MG63 (cell line): ENCODE measurements around the gene ZNF300. TPM values are rescaled to one million over a fixed set of nuclear protein-coding genes. Genes with fewer than 3 reads are reported as not detected.
"Not testable (repeated sequence)": the region's sequence is repeated elsewhere in the genome, so short reads cannot be mapped to it uniquely, and the experiment has no call there.

Experiments
- DNase-seq: peaks from one replicate; pipeline ENCODE4 v3.0.0-alpha.2; 2020
- H3K27me3 ChIP-seq: fragments of 250-450 bp; sonication (Bioruptor Pico); 2 replicates; pipeline ENCODE4 v1.5.1; 2020; ENCODE audit warnings: mild to moderate bottlenecking, moderate library complexity
- H3K36me3 ChIP-seq: fragments of 250-450 bp; sonication (Bioruptor Pico); 2 replicates; pipeline ENCODE4 v1.5.1; 2020; ENCODE audit warnings: mild to moderate bottlenecking, moderate library complexity
- H3K4me3 ChIP-seq: fragments of 250-450 bp; sonication (Bioruptor Pico); 2 replicates; pipeline ENCODE4 v1.5.1; 2020; ENCODE audit warnings: mild to moderate bottlenecking, moderate library complexity
- H3K9me3 ChIP-seq: fragments of 250-450 bp; sonication (Bioruptor Pico); 2 replicates; pipeline ENCODE4 v1.5.1; 2020; ENCODE audit warnings: mild to moderate bottlenecking, moderate library complexity
- total RNA-seq: library from RNA; depleted of rRNA; stranded (reverse); fragments of >200 nt; shearing (Covaris generic); gene quantifications from 2 replicates; pipeline ENCODE4 v1.2.3, GENCODE V29; 2014; ENCODE audit warnings: low replicate concordance; rRNA removed

The ZNF300 gene
- total RNA-seq, 1 experiment from 2014 or later, result not detected

GRCh38 chr5:150851039-150851438 is 53.7 kb downstream of the ZNF300 start:
- Histone ChIP-seq H3K36me3 (no peaks in the 10 kb centered on the region), H3K4me3 (no peak overlapping the region), H3K9me3 (peaks cover 5% of the 10 kb centered on the region), H3K27me3 (no peaks in the 10 kb centered on the region)
- DNase-seq, result no peak

GRCh38 chr5:150848271-150848670 is 56.5 kb downstream of the ZNF300 start:
- Histone ChIP-seq H3K27me3 (no peaks in the 10 kb centered on the region), H3K9me3 (peaks cover 5% of the 10 kb centered on the region; the same call in 1 of the 2 replicates), H3K4me3 (no peak overlapping the region), H3K36me3 (no peaks in the 10 kb centered on the region)
- DNase-seq, result peak; percentile 12

GRCh38 chr5:150847334-150847695 is 57.5 kb downstream of the ZNF300 start:
- Histone ChIP-seq H3K4me3 (no peak overlapping the region), H3K36me3 (no peaks in the 10 kb centered on the region), H3K9me3 (peaks cover 5% of the 10 kb centered on the region; the same call in 1 of the 2 replicates), H3K27me3 (no peaks in the 10 kb centered on the region)
- DNase-seq, result no peak

DNA sequence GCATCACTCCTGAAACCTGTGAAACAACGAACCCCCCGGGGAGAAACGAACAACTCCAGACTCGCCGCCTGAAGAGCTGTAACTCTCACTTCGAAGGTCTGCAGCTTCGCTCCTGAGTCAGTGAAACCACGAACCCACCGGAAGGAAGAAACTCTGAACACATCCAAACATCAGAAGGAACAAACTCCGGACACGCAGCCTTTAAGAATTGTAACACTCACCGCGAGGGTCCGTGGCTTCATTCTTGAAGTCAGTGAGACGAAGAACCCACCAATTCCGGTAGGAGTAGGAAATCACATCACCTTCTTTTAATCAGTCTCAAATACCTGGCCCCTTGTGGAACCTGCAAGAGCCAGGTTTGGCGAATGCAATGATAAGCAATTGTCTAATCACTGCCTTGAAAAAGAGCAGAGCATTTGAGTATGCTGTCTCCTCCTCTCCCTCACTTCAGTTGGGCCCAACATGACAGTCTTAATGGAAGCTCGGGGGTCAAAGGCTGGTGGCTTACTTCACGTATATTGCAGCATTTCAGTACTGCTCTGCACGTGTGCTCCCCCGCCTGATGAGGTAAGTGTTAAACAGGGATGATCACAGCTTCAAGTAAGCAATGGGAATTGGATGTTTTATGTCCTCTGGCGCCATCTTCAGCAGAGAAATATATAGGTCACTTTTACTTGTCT is 58.0 kb downstream of the ZNF300 start:
- DNase-seq, result peak; percentile 74
- Histone ChIP-seq H3K27me3 (no peaks in the 10 kb centered on the region), H3K36me3 (no peaks in the 10 kb centered on the region), H3K9me3 (peaks cover 5% of the 10 kb centered on the region; the same call in 1 of the 2 replicates), H3K4me3 (no peak overlapping the region)

DNA sequence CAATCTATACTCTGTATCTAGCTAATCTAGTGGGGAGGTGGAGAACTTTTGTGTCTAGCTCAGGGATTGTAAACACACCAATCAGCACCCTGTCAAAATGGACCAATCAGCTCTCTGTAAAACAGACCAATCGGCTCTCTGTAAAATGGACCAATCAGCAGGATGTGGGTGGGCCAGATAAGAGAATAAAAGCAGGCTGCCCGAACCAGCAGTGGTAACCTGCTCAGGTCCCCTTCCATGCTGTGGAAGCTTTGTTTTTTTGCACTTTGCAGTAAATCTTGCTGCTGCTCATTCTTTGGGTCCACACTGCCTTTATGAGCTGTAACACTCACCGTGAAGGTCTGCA is 58.5 kb downstream of the ZNF300 start, which contains the start of gene IRGM:
TSS of gene IRGM (plus strand) at position 214 of the 346 bp plus-strand sequence. CDS start 1,603 bp downstream, outside the sequence.
- not testable (repeated sequence) for H3K4me3 ChIP-seq, DNase-seq, H3K27me3 ChIP-seq, H3K36me3 ChIP-seq, H3K9me3 ChIP-seq

DNA sequence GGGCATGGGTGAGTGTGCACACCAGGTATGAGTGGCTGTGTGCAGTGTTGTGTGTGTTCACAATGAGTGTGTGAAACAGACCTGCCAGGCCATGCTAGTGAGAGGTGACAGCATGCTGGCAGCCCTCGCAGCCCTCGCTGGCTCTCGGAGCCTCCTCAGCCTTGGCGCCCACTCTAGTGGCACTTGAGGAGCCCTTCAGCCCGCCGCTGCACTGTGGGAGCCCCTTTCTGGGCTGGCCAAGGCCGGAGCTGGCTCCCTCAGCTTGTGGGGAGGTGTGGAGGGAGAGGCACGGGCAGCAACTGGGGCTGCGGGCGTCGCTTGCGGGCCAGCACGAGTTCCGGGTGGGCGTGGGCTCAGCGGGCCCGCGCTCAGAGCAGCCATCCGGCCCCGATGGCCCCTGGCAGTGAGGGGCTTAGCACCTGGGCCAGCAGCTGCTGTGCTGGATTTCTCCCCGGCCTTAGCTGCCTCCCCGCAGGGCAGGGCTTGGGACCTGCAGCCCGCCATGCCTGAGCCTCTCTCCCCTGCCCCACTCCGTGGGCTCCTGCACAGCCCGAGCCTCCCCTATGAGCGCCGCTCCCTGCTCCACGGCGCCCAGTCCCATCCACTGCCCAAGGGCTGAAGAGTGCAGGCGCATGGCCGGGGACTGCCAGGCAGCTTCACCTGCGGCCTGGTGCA is 59.5 kb downstream of the ZNF300 start:
- H3K4me3 ChIP-seq, H3K27me3 ChIP-seq, H3K36me3 ChIP-seq, H3K9me3 ChIP-seq, DNase-seq: not testable (repeated sequence)

Other genes with a start within 250 kb of the ZNF300 start
- 0.03 TPM in 1 of 2 replicates, not detected in the other for gene MYOZ3, start 243.7 kb downstream of the ZNF300 start, total RNA-seq
- gene RBM22, start 203.9 kb downstream of the ZNF300 start, total RNA-seq, result 47.5 and 62.2 TPM in 2 replicates
- gene DCTN4, start 146.0 kb downstream of the ZNF300 start, total RNA-seq, result 60.8 and 73.5 TPM in 2 replicates
- 85.3 and 98.3 TPM in 2 replicates for gene SMIM3, start 126.2 kb downstream of the ZNF300 start, total RNA-seq
- 9.3 TPM in 1 of 2 replicates, not detected in the other for gene IRGM, start 58.5 kb downstream of the ZNF300 start, total RNA-seq
- 2.3 and 5.6 TPM in 2 replicates for gene GPX3, start 115.6 kb upstream of the ZNF300 start, total RNA-seq
- 74.2 and 76.6 TPM in 2 replicates for gene TNIP1, start 176.1 kb upstream of the ZNF300 start, total RNA-seq